Mesenchymal stem cell (in vitro differentiated cells and primary cell): ENCODE results near the gene FBXO42.

ENCODE experiments used
- DNase-seq: peaks from one replicate; pipeline ENCODE4 v3.0.0-alpha.2; 2013
- H2AFZ ChIP-seq: one replicate; pipeline ENCODE4 v1.6.1; 2013; ENCODE audit warnings: low read depth, mild to moderate bottlenecking, control low read depth, inconsistent platforms, low read length, moderate library complexity
- H2AK5ac ChIP-seq: 2 replicates; pipeline ENCODE4 v1.6.1; 2013; ENCODE audit warnings: low read length, moderate library complexity, mild to moderate bottlenecking, inconsistent platforms; ENCODE audit not compliant: severe bottlenecking
- H2BK120ac ChIP-seq: one replicate; pipeline ENCODE4 v1.6.1; 2013; ENCODE audit warnings: low read depth, mild to moderate bottlenecking, inconsistent platforms, low read length, moderate library complexity
- H2BK12ac ChIP-seq, 2 experiments: one replicate each; pipeline ENCODE4 v1.6.1; 2013; ENCODE audit warnings: inconsistent platforms in 2 of 2, low read length in 2 of 2, mild to moderate bottlenecking in 2 of 2, moderate library complexity in 2 of 2, control low read depth in 1 of 2
- H2BK15ac ChIP-seq: one replicate; pipeline ENCODE4 v1.6.1; 2013; ENCODE audit warnings: mild to moderate bottlenecking, low read depth, inconsistent platforms; ENCODE audit not compliant: poor library complexity, severe bottlenecking
- H2BK5ac ChIP-seq: 2 replicates; pipeline ENCODE4 v1.6.1; 2013; ENCODE audit warnings: low read depth, mild to moderate bottlenecking, low read length, control low read depth, inconsistent platforms; ENCODE audit not compliant: poor library complexity, severe bottlenecking
- H3K14ac ChIP-seq, 2 experiments: one replicate each; pipeline ENCODE4 v1.6.1; 2013; ENCODE audit warnings: inconsistent platforms in 2 of 2, low read length in 2 of 2, control low read depth in 1 of 2, mild to moderate bottlenecking in 1 of 2, moderate library complexity in 1 of 2
- H3K18ac ChIP-seq, 2 experiments: one replicate each; pipeline ENCODE4 v1.6.1; 2013; ENCODE audit warnings: inconsistent platforms in 2 of 2, low read length in 2 of 2, control low read depth in 1 of 2, low read depth in 1 of 2, mild to moderate bottlenecking in 1 of 2
- H3K23ac ChIP-seq, 2 experiments: one replicate each; pipeline ENCODE4 v1.6.1; 2013; ENCODE audit warnings: inconsistent platforms in 2 of 2, low read length in 2 of 2, mild to moderate bottlenecking in 2 of 2, moderate library complexity in 2 of 2, control low read depth in 1 of 2
- H3K27ac ChIP-seq: 2 replicates; pipeline ENCODE4 v1.5.1; 2013; ENCODE audit warnings: mild to moderate bottlenecking, moderate library complexity, low read length, control low read depth, inconsistent platforms; ENCODE audit not compliant: poor library complexity, severe bottlenecking
- H3K27me3 ChIP-seq, 2 experiments: 2 replicates each; pipeline versions ENCODE4 v1.6.1 to v1.7.0; 2013; ENCODE audit warnings: low read length in 2 of 2, mild to moderate bottlenecking in 2 of 2, moderate library complexity in 2 of 2, control low read depth in 1 of 2, inconsistent platforms in 1 of 2; ENCODE audit not compliant: control insufficient read depth in 1 of 2, insufficient read depth in 1 of 2
- H3K36me3 ChIP-seq, 2 experiments: 2 replicates each; pipeline versions ENCODE4 v1.6.1 to v1.7.0; 2013; ENCODE audit warnings: low read length in 2 of 2, control low read depth in 1 of 2, inconsistent platforms in 1 of 2, low read depth in 1 of 2, mild to moderate bottlenecking in 1 of 2; ENCODE audit not compliant: insufficient read depth in 2 of 2, control insufficient read depth in 1 of 2
- H3K4ac ChIP-seq, 2 experiments: one replicate each; pipeline ENCODE4 v1.6.1; 2013; ENCODE audit warnings: inconsistent platforms in 2 of 2, low read length in 2 of 2, mild to moderate bottlenecking in 2 of 2, moderate library complexity in 2 of 2, control low read depth in 1 of 2, low read depth in 1 of 2
- H3K4me1 ChIP-seq: 2 replicates; pipeline ENCODE4 v1.6.1; 2013; ENCODE audit warnings: low read depth, low read length, control low read depth; ENCODE audit not compliant: control insufficient read depth, insufficient read depth
- H3K4me2 ChIP-seq: 2 replicates; pipeline ENCODE4 v1.6.1; 2013; ENCODE audit warnings: low read length, mild to moderate bottlenecking, inconsistent platforms; ENCODE audit not compliant: poor library complexity, severe bottlenecking
- H3K4me3 ChIP-seq, 2 experiments: 2 replicates each; pipeline versions ENCODE4 v1.5.1 to v1.7.0; 2013; ENCODE audit warnings: low read length in 2 of 2, mild to moderate bottlenecking in 2 of 2, control low read depth in 1 of 2, low read depth in 1 of 2; ENCODE audit not compliant: insufficient read depth in 1 of 2
- H3K79me1 ChIP-seq: replicated peaks from 2 replicates; pipeline ENCODE4 v1.6.1; 2013; ENCODE audit warnings: mild to moderate bottlenecking, control low read depth, low read length, inconsistent platforms; ENCODE audit not compliant: poor library complexity, severe bottlenecking
- H3K9ac ChIP-seq: 2 replicates; pipeline ENCODE4 v1.7.0; 2013; ENCODE audit warnings: mild to moderate bottlenecking, low read length, moderate library complexity
- H3K9me3 ChIP-seq: 2 replicates; pipeline ENCODE4 v1.7.0; 2013; ENCODE audit warnings: mild to moderate bottlenecking, low read length; ENCODE audit not compliant: control insufficient read depth
- H4K8ac ChIP-seq: one replicate; pipeline ENCODE4 v1.6.1; 2013; ENCODE audit warnings: inconsistent platforms, mild to moderate bottlenecking, low read length, moderate library complexity
- H4K91ac ChIP-seq: one replicate; pipeline ENCODE4 v1.6.1; 2013; ENCODE audit warnings: mild to moderate bottlenecking, low read length, inconsistent platforms
- WGBS: methylation state at CpG from one replicate; pipeline ENCODE4 v1.1.7; 2013; ENCODE audit warnings: mixed read lengths; 5-methylcytosine and 5-hydroxymethylcytosine counted together

Gene FBXO42

DNA sequence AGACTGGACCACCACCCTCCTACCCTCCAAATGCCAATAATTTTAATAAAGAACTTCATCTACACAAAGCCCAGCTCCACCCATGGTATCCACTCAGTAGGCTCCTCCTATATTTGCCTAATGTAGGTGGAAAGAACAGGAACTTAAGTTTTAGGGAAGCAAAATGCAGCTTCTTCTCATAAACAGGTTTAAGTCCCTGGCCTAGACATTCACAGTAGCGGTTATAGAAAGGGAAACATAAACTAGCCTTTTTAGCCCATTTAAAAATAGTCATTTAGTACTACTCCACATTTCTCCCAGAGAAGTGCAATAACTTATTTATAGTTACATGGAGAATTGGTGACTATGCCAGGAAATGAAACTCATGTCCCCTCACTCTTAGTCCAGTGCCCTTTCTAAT lies 58.7 kb downstream of the FBXO42 start:
- H2AFZ ChIP-seq, result no peak overlapping the region
- H3K4me3 ChIP-seq, result no peak overlapping the region
- peaks cover 8 to 63% of the 10 kb centered on the region in 2 experiments for H3K36me3 ChIP-seq
- H3K14ac ChIP-seq, result no peak overlapping the region
- no peaks in the 10 kb centered on the region for H3K9me3 ChIP-seq
- H3K4me1 ChIP-seq, result no peaks in the 10 kb centered on the region
- H4K91ac ChIP-seq, result no peak overlapping the region
- no peak overlapping the region for H3K27ac ChIP-seq
- H2BK120ac ChIP-seq, result no peak overlapping the region
- peaks cover 24% of the 10 kb centered on the region for H3K79me1 ChIP-seq
- no peaks in the 10 kb centered on the region for H3K27me3 ChIP-seq
- no peak overlapping the region for H3K4me2 ChIP-seq
- H2BK12ac ChIP-seq, result no peak overlapping the region
- no peak overlapping the region for H3K4ac ChIP-seq
- H3K18ac ChIP-seq, result no peak overlapping the region
- WGBS, result 100% methylated on average over 1 of the region's 1 CpG
- no peak for DNase-seq
- no peak overlapping the region for H4K8ac ChIP-seq
- H3K23ac ChIP-seq, result no peak overlapping the region
- H2AK5ac ChIP-seq, result no peak overlapping the region
- H2BK5ac ChIP-seq, result no peak overlapping the region
- H2BK15ac ChIP-seq, result no peak overlapping the region
- no peak overlapping the region for H3K9ac ChIP-seq

DNA sequence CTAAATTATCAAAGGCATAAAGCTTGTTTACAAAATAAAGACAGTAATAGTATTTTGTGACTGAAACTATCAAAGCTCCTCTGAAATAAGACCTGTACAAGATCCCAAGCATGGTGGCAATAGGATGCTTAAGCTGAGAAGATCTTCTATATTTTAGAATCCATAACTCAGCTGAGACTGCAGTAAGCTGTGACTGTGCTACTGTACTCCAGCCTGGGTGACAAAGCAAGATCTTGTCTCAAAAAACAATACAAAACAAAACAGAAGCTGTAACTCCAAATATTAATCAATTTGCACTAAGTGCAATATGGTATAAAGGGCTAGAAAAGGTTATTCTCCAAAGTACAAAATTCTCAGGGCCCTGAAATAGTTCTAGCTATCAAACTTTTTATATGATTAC lies 59.5 kb downstream of the FBXO42 start:
- Histone ChIP-seq H3K9me3 (no peaks in the 10 kb centered on the region), H3K36me3 (peaks cover 6 to 61% of the 10 kb centered on the region in 2 experiments), H2BK5ac (no peak overlapping the region), H2AFZ (no peak overlapping the region), H3K23ac (no peak overlapping the region), H3K79me1 (peaks cover 24% of the 10 kb centered on the region), H2BK12ac (no peak overlapping the region), H3K4ac (no peak overlapping the region), H3K18ac (no peak overlapping the region), H3K4me1 (no peaks in the 10 kb centered on the region), H2BK120ac (no peak overlapping the region), H2BK15ac (no peak overlapping the region), H3K27ac (no peak overlapping the region), H2AK5ac (no peak overlapping the region), H3K4me2 (no peak overlapping the region), H3K9ac (no peak overlapping the region), H3K4me3 (no peak overlapping the region), H4K91ac (no peak overlapping the region), H3K27me3 (no peaks in the 10 kb centered on the region), H3K14ac (no peak overlapping the region), H4K8ac (no peak overlapping the region)
- no peak for DNase-seq

DNA sequence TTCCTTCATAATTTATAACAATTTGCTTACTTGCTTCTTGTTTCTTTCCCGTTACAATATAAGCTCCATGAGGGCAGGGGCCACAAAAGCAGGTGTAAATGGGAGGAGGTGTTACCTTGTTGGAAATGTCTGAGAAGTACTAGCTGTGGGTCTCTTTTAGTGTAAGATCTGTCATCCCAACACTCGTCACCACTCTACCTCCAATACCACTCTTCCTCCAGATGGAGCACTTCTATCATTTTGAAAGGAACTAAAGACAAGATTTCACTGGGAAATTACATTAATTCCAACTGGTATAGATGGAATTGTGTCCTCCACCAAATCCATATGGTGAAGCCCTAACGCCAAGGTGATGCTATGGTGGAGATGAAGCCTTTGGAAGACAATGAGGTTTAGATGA lies 62.3 kb downstream of the FBXO42 start:
- no peak overlapping the region for H2BK12ac ChIP-seq
- no peak overlapping the region for H3K27ac ChIP-seq
- 100% methylated on average over 1 of the region's 3 CpGs for WGBS
- DNase-seq, result no peak
- no peak overlapping the region for H4K8ac ChIP-seq
- H3K4me3 ChIP-seq, result no peak overlapping the region
- H3K79me1 ChIP-seq, result peaks cover 40% of the 10 kb centered on the region
- no peak overlapping the region for H3K9ac ChIP-seq
- H3K36me3 ChIP-seq, result peaks cover 15 to 70% of the 10 kb centered on the region in 2 experiments
- no peak overlapping the region for H3K18ac ChIP-seq
- H2BK15ac ChIP-seq, result no peak overlapping the region
- no peaks in the 10 kb centered on the region for H3K27me3 ChIP-seq
- no peak overlapping the region for H2BK120ac ChIP-seq
- no peak overlapping the region for H4K91ac ChIP-seq
- H3K4ac ChIP-seq, result no peak overlapping the region
- no peak overlapping the region for H2AFZ ChIP-seq
- H3K4me2 ChIP-seq, result no peak overlapping the region
- peaks cover 1% of the 10 kb centered on the region for H3K4me1 ChIP-seq
- no peak overlapping the region for H3K14ac ChIP-seq
- no peak overlapping the region for H3K23ac ChIP-seq
- no peak overlapping the region for H2AK5ac ChIP-seq
- no peaks in the 10 kb centered on the region for H3K9me3 ChIP-seq
- H2BK5ac ChIP-seq, result no peak overlapping the region

DNA sequence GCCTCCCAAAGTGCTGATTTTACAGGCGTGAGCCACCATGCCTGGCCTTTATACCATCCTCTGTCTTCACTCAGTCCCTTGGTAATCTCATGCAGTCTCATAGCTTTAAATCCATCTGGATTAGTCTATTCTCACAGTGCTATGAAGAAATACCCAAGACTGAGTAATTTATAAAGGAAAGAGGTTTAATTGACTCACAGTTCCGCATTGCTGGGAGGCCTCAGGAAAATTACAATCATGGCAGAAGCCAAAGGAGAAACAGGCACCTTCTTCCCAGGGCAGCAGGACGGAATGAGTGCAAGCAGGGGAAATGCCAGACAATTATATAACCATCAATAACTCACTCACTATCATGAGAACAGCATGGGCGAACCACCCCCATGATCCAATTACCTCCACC lies 66.2 kb downstream of the FBXO42 start:
- Histone ChIP-seq H3K79me1 (peaks cover 39% of the 10 kb centered on the region), H3K4ac (no peak overlapping the region), H3K14ac (no peak overlapping the region), H3K36me3 (peaks cover 15 to 49% of the 10 kb centered on the region in 2 experiments), H3K4me3 (no peak overlapping the region), H3K9ac (no peak overlapping the region), H2AFZ (no peak overlapping the region), H2BK5ac (no peak overlapping the region), H3K27me3 (no peaks in the 10 kb centered on the region), H2AK5ac (no peak overlapping the region), H3K9me3 (no peaks in the 10 kb centered on the region), H3K27ac (no peak overlapping the region), H3K18ac (no peak overlapping the region), H4K8ac (no peak overlapping the region), H2BK120ac (no peak overlapping the region), H2BK12ac (no peak overlapping the region), H3K4me2 (no peak overlapping the region), H2BK15ac (no peak overlapping the region), H4K91ac (no peak overlapping the region), H3K23ac (no peak overlapping the region), H3K4me1 (peaks cover 1% of the 10 kb centered on the region)
- WGBS, result 92% methylated on average over 3 of the region's 4 CpGs
- DNase-seq, result no peak
